K562 (cell line): ENCODE results near the gene RNASEH2A. TPM values are rescaled to one million over a fixed set of nuclear protein-coding genes. Genes with fewer than 3 reads are reported as not detected.

ENCODE experiments used
- AFF4 ChIP-seq: sonication (generic); formaldehyde crosslinking; IDR thresholded peaks from 2 replicates; pipeline ENCODE4 v1.8.0; 2023; ENCODE audit warnings: mild to moderate bottlenecking, missing genetic modification reagents
- BCOR ChIP-seq: fragments of 450-650 bp; IDR thresholded peaks from 2 replicates; pipeline ENCODE4 v1.6.1; 2016
- C11orf30 ChIP-seq: fragments of 450-650 bp; IDR thresholded peaks from 2 replicates; pipeline ENCODE4 v1.6.1; 2016; ENCODE audit warnings: low read depth, mild to moderate bottlenecking
- FOXA1 ChIP-seq: fragments of 450-650 bp; IDR thresholded peaks from 2 replicates; pipeline ENCODE4 v1.6.1; 2016; ENCODE audit warnings: mild to moderate bottlenecking, borderline replicate concordance
- HNRNPH1 ChIP-seq: fragments of 200-400 bp; formaldehyde crosslinking; optimal IDR thresholded peaks from 2 replicates; pipeline ENCODE3; 2017; ENCODE audit warnings: low read depth, mild to moderate bottlenecking, low read length, moderate library complexity
- ILF3 ChIP-seq: fragments of 450-650 bp; IDR thresholded peaks from 2 replicates; pipeline ENCODE4 v1.6.1; 2018; ENCODE audit warnings: antibody characterized with exemption, mild to moderate bottlenecking, moderate library complexity, borderline replicate concordance
- JUND ChIP-seq, 2 experiments: IDR thresholded peaks; 2 replicates in 1 of 2; 3 replicates in 1 of 2; pipeline ENCODE4 v1.6.1; 2011; ENCODE audit warnings: borderline replicate concordance in 2 of 2, low read depth in 2 of 2, low read length in 2 of 2, improper control_type of control experiment in 1 of 2, missing biosample characterization in 1 of 2, missing genetic modification characterization in 1 of 2, missing genetic modification reagents in 1 of 2
- KLF1 ChIP-seq: fragments of 450-650 bp; IDR thresholded peaks from 2 replicates; pipeline ENCODE4 v1.6.1; 2016; ENCODE audit warnings: missing genetic modification characterization, missing compliant biosample characterization
- MTA3 ChIP-seq: fragments of 450-650 bp; formaldehyde crosslinking; IDR thresholded peaks from 2 replicates; pipeline ENCODE4 v1.6.1; 2017; ENCODE audit warnings: mild to moderate bottlenecking, borderline replicate concordance
- NFRKB ChIP-seq: fragments of 450-650 bp; IDR thresholded peaks from 2 replicates; pipeline ENCODE4 v1.6.1; 2016; ENCODE audit warnings: low read depth
- POLR3A ChIP-seq: IDR thresholded peaks from 2 replicates; pipeline ENCODE4 v1.6.1; 2011; ENCODE audit warnings: borderline replicate concordance, mild to moderate bottlenecking, moderate library complexity; ENCODE audit not compliant: insufficient read length, insufficient read depth; ENCODE audit errors: extremely low read depth
- SAFB2 ChIP-seq: fragments of 200-400 bp; formaldehyde crosslinking; IDR thresholded peaks from 2 replicates; pipeline ENCODE4 v1.6.1; 2018; ENCODE audit warnings: borderline replicate concordance, low read length, low read depth, moderate library complexity; ENCODE audit not compliant: severe bottlenecking
- SETDB1 ChIP-seq: IDR thresholded peaks from one replicate; pipeline ENCODE4 v1.6.1; 2012; ENCODE audit warnings: low read length, control low read depth, inconsistent platforms
- SMARCA5 ChIP-seq: fragments of 450-650 bp; IDR thresholded peaks from 2 replicates; pipeline ENCODE4 v1.6.1; 2016
- SP2 ChIP-seq: IDR thresholded peaks from 2 replicates; pipeline ENCODE4 v1.6.1; 2011; ENCODE audit warnings: mild to moderate bottlenecking, low read depth, low read length, moderate library complexity; ENCODE audit not compliant: poor library complexity, severe bottlenecking; ENCODE audit errors: extremely low read depth
- SPI1 ChIP-seq: IDR thresholded peaks from 2 replicates; pipeline ENCODE4 v1.6.1; 2011; ENCODE audit warnings: low read depth, low read length, control low read depth, borderline replicate concordance
- SREBF2 ChIP-seq: sonication (generic); formaldehyde crosslinking; IDR thresholded peaks from 2 replicates; pipeline ENCODE4 v1.4.0; 2020; ENCODE audit warnings: mild to moderate bottlenecking, missing genetic modification reagents
- TBL1XR1 ChIP-seq, 2 experiments: IDR thresholded peaks; 2 replicates each; pipeline ENCODE4 v1.6.1; 2012; ENCODE audit warnings: improper control_type of control experiment in 2 of 2, low read length in 2 of 2, mild to moderate bottlenecking in 1 of 2
- TBP ChIP-seq: optimal IDR thresholded peaks from 2 replicates; pipeline ENCODE3; 2011; ENCODE audit warnings: low read depth, low read length, improper control_type of control experiment
- ZNF165 ChIP-seq: fragments of 250-450 bp; sonication (Bioruptor Pico); IDR thresholded peaks from 2 replicates; pipeline ENCODE4 v1.4.0; 2020; ENCODE audit warnings: borderline replicate concordance
- ZNF184 ChIP-seq: sonication (generic); formaldehyde crosslinking; IDR thresholded peaks from 2 replicates; pipeline ENCODE4 v1.5.0; 2020; ENCODE audit warnings: missing genetic modification reagents
- ZNF398 ChIP-seq: fragments of 250-450 bp; sonication (Bioruptor Pico); IDR thresholded peaks from 2 replicates; pipeline ENCODE4 v1.8.0; 2021; ENCODE audit warnings: moderate library complexity, mild to moderate bottlenecking, inconsistent platforms
- ZNF79 ChIP-seq: fragments of 250-450 bp; sonication (Bioruptor Pico); IDR thresholded peaks from 2 replicates; pipeline ENCODE4 v1.4.0; 2020; ENCODE audit warnings: low read depth, mild to moderate bottlenecking, moderate library complexity
- polyA plus RNA-seq, 8 experiments: library from polyadenylated mRNA; depleted of rRNA in 4 of 8; stranded (reverse) in 5 of 8; unstranded in 3 of 8; fragments of >200 nt; fragmentation: Nextera tagmentation in 2 of 8; fragmentation: Illumina TruSeq in 1 of 8; extraction: Ambion mirVana in 2 of 8; extraction: Trizol in 1 of 8; gene quantifications; 2 replicates each; pipeline versions ENCODE4 v1.2.1 to v1.2.3, GENCODE V29; 2011 to 2014; ENCODE audit warnings: inconsistent platforms in 1 of 8, missing spikeins in 1 of 8
- total RNA-seq, 7 experiments: library from RNA; depleted of rRNA in 6 of 7; stranded (reverse); fragments of >200 nt in 6 of 7; fragmentation: Illumina TruSeq in 2 of 7; extraction: Trizol in 2 of 7; gene quantifications; 2 replicates each; pipeline versions ENCODE4 v1.2.1 to v1.2.3, GENCODE V29; 2011 to 2021; ENCODE audit warnings: low replicate concordance in 1 of 7

The RNASEH2A gene
- total and polyA plus RNA-seq, 9 of the 15 experiments (the other 6 are each of a cell fraction or from before 2014, with no cell fraction given) = 22.3 to 78.0 (median 61.7) TPM

GRCh38 chr19:12782424-12783290 lies 23.7 kb upstream of the RNASEH2A start (continued):
- TF ChIP-seq JUND (IDR thresholded peaks at IDR 0.05; ENCODE audit: borderline replicate concordance, low read depth, low read length) = peak; percentile 52
- no peak; the same call in 2 of the 3 replicates for TF ChIP-seq JUND (tag; IDR thresholded peaks at IDR 0.05; ENCODE audit: borderline replicate concordance, low read depth, low read length)
- no peak for TF ChIP-seq SMARCA5
- TF ChIP-seq SP2 = no peak
- no peak for TF ChIP-seq FOXA1
- peak; percentile 98 for TF ChIP-seq MTA3
- TF ChIP-seq SAFB2 = no peak
- no peak for TF ChIP-seq SETDB1
- TF ChIP-seq AFF4 = 0 out of 2 replicates have a peak, but pooled peaks have one; percentile 34
- no peak for TF ChIP-seq ZNF398 (CRISPR knock-in tag)
- TF ChIP-seq SREBF2 (CRISPR knock-in tag) = no peak
- no peak for TF ChIP-seq ZNF184 (CRISPR knock-in tag)
- TF ChIP-seq HNRNPH1 = no peak
- no peak for TF ChIP-seq ZNF79 (CRISPR knock-in tag)
- no peak for TF ChIP-seq SPI1
- no peak for TF ChIP-seq C11orf30
- TF ChIP-seq ZNF165 (CRISPR knock-in tag) = no peak
- no peak; the same call in 1 of the 2 replicates for TF ChIP-seq ILF3
- no peak for TF ChIP-seq BCOR
- peak; percentile 15; the same call in 1 of the 2 replicates for TF ChIP-seq NFRKB
- peak in 1 of 2 experiments; percentile 11; a peak in 1 of 4 replicates for TF ChIP-seq TBL1XR1 (IDR thresholded peaks at IDR 0.05; ENCODE audit: low read length in 2 of 2)
- TF ChIP-seq KLF1 = no peak
- TF ChIP-seq POLR3A = no peak
- TF ChIP-seq TBP = no peak
